OCI-LY3 (cell line): Measurements from ENCODE around the gene RPS6KC1.

ENCODE experiments used
- EZH2phosphoT487 ChIP-seq: fragments of 200-600 bp; shearing (Covaris generic); IDR thresholded peaks from 2 replicates; pipeline ENCODE4 v1.6.1; 2018; ENCODE audit warnings: antibody characterized with exemption, mixed run types, low read depth
- TF ChIP-seq, protein P1 (sequence below): fragments of 200-600, 300-600 bp; sonication (generic); IDR thresholded peaks from 2 replicates; pipeline ENCODE4 v1.5.1; 2014; ENCODE audit warnings: antibody characterized with exemption, low read length, low read depth

DNA sequence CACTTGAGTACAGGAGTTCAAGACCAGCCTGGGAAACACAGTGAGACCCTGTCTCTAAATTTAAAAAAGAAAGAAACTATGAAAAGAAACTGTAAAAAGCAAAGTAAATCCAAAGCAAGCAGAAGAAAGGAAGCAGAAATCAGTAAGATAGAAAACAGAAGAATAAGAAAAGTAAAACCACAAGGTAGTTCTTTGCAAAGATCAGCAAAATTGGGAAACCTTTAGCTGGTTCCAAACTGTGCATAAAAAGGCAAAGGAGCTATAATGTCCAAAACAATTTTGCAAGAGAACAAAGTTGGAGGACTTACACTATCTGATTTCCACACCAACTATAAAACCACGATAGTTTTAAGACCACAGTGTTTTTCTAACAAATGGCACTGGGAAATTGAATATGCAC, 218.8 kb downstream of the RPS6KC1 start:
- TF ChIP-seq, protein P1, sequence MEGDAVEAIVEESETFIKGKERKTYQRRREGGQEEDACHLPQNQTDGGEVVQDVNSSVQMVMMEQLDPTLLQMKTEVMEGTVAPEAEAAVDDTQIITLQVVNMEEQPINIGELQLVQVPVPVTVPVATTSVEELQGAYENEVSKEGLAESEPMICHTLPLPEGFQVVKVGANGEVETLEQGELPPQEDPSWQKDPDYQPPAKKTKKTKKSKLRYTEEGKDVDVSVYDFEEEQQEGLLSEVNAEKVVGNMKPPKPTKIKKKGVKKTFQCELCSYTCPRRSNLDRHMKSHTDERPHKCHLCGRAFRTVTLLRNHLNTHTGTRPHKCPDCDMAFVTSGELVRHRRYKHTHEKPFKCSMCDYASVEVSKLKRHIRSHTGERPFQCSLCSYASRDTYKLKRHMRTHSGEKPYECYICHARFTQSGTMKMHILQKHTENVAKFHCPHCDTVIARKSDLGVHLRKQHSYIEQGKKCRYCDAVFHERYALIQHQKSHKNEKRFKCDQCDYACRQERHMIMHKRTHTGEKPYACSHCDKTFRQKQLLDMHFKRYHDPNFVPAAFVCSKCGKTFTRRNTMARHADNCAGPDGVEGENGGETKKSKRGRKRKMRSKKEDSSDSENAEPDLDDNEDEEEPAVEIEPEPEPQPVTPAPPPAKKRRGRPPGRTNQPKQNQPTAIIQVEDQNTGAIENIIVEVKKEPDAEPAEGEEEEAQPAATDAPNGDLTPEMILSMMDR, result no peak
- no peak for TF ChIP-seq EZH2phosphoT487
